HG02763 (cell line): ENCODE results near the gene ITPR2.

Experiments used
- ATAC-seq: cut with Tn5 transposase; IDR thresholded peaks from one replicate; pipeline ENCODE4 v1.9.1; 2021; ENCODE audit warnings: mild to moderate bottlenecking, moderate library complexity; ENCODE audit not compliant: unreplicated experiment

The ITPR2 gene

DNA sequence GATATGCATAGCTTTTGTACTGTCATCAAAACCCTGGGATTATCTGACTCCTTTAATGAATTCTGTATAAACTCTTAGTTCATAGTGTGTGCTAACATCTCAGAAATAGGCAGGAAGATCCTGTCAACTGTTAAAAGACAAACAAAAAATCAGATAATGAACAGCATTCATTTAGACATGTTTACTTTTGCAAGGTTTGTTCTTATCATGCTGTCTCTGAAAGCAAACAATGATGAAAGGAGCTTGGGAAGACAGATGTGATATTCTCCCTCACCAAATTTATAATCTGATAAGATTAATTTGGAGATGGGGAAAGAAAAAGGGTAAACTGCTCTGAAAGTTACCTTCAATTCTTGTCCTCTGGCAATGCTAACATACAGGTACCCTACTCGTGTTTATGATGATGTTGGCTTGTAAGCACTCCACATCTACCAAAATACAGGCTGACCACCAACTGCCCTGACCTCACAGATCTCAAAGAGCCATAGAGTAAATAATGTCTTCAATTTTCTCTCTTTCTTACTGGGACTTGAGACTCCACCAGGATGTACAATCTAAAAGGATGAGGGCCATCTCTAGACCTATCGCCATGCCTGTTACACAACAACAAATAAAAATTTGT lies 403.8 kb downstream of the ITPR2 start:
- ATAC-seq, result no peak

DNA sequence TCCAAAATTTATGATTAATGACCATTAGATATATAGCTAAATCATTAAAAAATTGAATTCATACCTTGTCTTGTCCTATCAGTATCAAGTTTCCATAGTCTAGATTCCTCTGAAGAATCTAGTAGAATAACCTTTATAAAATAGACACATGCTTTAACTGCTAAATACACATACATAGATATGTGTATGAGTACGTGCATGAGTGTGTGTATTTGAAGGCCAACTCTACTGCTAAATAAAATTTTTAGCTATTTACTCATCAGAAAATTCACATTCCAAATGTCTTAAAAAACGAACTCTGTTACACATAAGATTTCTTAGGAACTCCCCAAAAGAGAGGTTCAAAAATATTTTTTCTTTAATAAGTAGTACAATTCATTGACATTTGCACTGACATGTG lies 404.6 kb downstream of the ITPR2 start:
- no peak for ATAC-seq

DNA sequence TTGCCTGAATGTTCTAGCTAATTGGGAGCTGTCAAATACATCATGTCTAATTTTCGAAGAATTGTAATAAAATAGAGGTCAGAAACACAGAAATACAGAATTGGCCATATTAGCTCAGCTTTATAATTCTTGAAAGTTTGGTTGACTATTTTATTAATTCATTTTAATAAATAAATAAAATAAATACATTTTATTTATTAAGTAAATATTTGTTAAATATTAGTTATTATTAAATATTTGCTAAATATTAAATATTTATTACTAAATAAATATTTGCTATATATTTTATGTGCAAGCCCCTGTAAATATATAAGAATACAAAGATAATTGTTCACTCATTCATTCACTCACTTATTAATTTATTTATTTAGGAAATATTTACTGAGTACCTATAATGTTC lies 406.3 kb downstream of the ITPR2 start:
- ATAC-seq, result no peak

DNA sequence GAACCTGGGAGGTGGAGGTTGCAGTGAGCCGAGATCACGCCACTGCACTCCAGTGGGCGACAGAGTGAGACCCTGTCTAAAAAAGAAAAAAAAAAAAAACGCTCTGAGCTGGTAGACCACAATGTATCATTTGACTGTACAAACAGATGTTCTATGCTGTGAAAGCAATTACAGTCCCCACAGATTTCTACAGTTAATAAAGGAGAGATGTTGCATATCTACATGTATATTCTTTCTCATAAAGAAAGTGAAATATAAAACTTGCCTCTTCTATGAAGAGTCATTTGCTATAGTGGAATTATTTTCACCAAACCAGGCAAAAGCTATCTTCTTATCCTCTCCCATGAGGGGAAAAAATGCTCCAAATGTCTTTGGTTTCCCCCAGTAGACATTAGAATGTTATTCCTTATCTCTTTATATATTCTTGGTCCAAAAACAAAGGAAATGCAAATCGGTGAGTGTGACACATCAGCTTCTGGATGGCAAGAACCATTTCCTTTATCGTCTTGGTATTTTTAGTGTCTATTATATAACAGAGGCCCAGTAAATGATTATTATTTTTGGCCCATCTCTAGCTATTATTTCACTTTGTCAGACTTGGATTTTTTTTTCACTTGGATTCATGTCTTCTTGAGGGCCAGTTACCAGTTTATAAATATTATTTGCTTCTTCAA lies 407.3 kb downstream of the ITPR2 start:
- ATAC-seq, result peak; percentile 55

DNA sequence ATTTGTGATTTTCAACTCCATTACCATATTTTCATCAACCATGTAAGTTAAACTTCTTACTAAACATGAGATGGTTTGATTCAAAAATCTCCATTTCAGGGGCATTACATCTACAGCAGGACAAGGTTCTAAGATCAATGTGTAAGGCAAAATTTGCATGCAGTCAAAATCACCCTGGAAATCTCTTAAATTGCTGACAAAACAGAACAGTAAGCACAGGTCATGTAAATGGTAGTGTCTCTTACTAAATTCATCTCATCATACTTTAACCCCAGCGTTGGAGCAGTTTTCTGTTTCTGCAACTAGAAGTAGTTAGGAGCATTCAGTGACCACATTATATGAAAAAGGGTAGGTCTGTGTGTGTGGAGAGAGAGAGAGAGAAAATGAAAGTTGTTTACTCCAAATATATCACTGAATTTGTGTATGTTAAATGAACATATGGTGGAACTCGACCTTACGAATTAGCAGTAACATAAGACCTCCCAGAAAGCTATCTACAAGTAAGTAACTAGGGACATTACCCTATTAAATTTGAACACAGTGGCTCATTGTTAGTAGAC lies 410.1 kb downstream of the ITPR2 start:
- ATAC-seq, result peak; percentile 50

DNA sequence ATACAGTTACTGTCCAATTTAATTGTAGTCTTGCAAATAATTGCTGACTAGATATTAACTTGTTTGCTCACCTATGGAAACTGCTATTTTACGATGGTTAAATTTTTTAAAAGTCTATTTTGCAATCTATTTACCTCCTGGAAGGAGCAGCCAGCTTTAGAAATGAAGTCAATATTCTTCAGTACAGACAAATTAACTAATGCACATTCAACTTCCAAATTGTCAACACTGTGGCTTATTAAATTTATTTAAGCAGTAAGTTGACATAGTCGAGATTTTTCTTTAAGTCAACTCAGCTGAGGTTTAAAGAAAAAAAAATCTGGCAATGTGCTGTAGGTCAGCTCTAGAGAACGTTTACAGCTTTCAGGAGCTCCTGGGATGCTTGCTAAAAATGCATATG lies 416.4 kb downstream of the ITPR2 start:
- no peak for ATAC-seq

DNA sequence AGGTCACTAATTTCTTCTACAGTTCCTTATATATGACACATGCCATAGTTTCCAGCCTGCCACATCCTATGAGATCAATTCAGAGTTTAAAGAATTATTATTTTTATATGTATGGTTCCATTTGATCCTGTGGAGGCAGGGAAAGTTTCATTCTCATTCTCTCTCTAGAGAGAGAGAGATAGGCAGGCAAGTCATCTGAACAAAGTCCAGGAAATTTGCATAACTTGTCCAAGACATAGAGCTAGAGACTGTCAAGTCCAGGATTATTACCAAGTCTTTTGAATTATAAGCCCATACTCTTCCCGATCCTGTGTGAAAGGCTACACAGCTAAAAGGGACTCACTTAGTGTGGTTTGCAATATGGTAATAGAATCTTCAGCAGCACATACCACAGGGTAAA lies 422.3 kb downstream of the ITPR2 start:
- no peak for ATAC-seq

DNA sequence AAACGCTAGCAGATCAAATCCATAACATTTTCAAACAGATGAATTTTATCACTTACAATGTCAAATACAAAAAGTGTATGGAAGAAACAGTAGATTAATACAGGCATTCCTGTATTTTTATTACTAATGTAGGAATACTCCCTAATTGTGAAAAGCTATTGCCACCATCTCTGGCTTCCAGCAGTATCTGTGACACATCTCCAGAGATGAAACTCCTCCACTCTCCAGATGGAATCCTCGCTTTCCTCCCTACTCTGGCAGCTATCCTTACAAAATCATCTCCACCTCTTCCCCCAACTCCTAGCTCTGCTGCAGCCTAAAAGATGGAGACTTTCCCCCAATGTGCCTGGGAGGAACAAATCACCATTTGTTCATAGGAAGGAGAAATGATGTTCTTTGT lies 426.2 kb downstream of the ITPR2 start:
- ATAC-seq, result no peak

DNA sequence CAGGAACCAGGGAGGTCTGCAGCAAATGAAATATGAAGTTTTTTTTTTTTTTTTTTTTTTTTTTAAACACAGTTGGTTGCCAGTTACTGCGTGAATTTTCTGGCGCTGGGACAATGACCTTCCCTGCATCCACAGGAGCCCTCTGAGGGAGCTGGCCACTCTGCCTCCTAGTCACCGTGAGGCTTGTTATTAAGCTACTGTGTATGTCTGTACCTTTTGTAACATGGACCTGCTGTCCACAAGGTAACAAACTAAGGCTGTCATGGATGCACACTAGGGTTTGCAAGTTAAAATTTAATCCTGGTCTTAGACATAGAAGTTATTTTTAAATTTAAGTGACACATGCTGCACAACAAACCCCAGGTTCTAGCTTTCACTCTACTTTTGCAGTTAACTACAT lies 426.6 kb downstream of the ITPR2 start:
- no peak for ATAC-seq

DNA sequence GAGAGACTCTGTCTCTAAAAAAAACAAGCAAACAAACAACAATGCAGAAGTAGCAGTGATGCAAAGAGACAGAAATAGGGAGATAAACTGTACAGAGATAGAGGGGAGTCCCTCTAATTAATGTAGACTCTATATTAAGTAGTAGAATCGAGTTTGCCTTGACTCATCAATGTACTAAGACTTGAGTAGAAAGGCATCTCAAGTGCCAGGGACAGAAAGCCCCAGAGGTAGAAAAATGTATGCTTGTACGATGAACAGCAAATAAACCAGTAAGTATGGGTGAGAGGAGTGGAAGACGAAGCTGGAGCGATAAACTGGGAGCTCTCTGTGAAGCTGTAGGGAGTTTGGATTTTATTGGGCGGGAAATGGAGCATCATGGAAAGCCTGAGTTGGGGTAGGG lies 429.4 kb downstream of the ITPR2 start:
- no peak for ATAC-seq

DNA sequence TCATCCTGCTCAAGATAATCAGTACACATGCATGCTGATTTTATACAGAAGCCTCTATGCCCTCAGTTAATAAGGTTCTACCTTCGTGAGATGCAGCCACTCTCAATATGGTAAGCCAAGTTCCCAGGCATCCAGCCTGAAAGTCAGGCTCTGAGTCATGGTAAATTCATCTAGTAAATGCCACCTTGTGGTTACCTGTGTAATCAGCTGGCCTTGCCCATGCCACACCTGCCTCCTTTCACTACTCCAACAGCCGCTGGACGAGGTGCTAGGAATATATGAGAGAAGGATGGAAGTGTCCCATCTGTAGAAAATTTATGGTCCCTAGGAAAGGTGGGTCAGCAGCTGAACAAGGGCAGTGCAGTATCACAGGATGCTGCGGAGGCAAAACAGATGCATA lies 430.3 kb downstream of the ITPR2 start:
- no peak for ATAC-seq

DNA sequence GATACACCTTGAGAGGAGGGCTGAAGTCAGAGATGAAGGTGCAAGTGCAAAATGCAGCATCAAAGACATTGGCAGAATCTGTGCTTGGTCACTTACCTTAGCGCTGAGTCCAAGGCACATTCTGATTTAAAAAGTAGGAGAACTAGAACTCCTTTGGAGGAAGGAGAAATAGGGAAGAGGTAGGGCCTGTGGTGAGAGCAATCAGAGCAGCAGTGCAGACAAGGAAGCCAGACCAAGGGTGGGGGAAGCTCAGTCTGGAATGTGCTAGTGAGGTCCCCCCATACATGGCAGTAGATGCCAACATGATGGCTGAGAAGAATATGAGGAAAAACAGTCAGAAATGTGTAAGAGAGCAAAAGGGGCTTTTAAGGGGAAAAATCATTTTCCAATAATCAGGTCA lies 431.1 kb downstream of the ITPR2 start:
- no peak for ATAC-seq

DNA sequence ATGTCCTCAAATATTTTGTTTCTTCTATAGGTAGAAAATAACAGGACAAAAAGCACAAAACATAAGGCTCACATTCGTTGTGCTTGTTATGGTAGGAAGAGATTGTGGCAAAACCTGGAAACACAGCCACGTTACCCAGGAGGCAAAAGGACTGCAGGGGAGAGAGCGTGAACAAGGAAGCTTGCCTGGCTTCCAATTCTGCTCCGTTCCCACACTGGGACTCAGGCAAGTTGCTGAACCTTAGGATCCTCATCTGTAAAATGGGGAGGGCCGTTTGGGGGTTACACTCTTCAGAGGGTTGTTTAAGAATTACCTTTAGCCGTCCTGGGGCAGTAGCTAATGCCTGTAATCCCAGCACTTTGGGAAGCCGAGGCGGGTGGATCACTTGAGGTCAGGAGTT lies 432.4 kb downstream of the ITPR2 start:
- ATAC-seq, result no peak

DNA sequence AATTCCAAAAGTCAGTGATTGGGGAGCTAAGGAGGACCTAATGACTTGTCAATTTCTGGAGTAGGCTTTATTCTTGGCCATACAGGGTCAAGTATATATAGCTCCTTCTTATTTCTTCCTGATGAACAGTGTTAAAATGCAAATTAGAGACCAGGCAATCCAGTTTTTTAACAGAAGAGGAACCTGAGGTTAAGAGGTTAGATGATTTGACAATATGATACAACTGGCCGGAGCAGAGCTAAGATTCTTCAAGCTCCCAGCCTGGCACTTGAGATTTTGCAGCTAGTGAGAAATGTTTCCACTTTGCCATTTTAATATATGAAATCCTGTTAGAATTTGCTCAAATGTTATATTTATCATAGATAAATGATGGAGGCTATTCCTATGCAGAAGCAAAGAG lies 433.6 kb downstream of the ITPR2 start:
- no peak for ATAC-seq

DNA sequence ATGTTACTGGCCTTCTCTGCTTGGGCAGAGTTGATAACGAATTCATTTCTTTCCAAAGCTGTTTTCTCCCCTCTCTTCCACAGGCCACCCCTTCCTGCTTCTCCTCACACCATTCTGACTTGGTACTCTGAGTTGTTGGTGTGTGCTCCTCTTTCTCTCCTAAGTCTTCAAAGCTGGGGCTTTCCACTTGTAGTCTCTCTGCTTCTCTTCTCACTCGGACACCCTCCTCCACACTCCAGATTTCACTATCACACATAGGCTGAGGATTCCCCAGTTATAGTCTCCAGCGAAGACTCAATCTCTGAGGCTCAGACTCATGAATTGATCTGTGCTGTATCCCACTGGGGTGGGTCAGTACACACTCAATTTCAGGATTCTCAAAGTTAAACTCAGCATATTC lies 436.6 kb downstream of the ITPR2 start:
- ATAC-seq, result peak; percentile 47

DNA sequence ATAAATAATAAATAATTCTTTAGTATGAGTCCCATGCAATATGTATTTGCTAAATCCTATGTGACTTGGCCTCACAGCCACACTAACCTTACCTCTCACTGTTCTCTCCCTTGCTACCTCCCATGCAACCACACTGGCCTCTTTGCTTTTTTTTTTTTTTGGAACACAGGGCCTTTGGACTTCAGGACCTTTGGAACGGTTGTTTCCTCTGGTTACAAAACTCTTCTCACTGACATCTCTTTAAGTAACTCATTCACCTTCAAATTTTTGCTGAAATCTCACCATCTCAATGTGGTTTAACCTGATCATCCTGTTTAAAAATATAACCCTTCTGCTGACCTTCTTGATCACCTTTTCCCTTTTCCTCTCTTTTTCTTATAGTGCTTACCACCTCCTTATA lies 443.7 kb downstream of the ITPR2 start:
- ATAC-seq, result no peak

DNA sequence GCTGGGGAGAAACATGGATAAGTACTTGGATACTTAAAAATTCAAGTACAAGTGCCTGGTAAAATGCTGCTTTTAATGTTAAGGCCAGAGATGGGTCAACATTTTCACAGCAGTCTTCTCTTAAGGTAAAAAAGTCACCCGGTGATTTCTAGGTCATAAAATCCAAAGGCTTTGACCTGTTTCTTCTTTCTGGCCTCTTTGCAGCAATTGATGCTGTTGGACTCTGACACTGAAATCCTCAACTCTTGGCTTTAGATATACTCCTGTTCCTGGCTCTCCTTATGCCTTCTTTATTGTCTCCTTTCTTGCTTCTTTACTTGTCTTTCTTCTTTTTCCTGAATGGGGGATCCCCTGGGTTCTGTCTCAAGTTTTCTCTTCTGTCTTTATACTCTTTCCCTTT lies 448.5 kb downstream of the ITPR2 start:
- ATAC-seq, result no peak

DNA sequence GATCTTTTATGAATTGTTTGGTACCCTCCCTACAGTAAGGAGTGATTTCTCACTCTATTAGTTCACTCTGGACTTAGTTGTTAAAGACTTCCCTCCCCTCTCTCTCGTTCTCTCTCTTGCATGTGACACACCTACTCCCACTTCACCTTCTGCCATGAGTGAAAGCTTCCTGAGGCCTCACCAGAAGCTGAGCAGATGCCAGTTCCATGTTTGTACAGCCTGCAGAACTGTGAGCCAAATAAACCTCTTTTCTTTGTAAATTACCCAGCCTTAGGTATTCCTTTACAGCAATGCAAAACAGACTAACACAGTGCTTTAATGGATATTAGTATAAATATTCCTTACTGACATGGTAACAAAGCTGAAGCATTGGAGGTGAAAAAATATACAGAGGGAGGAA lies 450.0 kb downstream of the ITPR2 start:
- ATAC-seq, result no peak

DNA sequence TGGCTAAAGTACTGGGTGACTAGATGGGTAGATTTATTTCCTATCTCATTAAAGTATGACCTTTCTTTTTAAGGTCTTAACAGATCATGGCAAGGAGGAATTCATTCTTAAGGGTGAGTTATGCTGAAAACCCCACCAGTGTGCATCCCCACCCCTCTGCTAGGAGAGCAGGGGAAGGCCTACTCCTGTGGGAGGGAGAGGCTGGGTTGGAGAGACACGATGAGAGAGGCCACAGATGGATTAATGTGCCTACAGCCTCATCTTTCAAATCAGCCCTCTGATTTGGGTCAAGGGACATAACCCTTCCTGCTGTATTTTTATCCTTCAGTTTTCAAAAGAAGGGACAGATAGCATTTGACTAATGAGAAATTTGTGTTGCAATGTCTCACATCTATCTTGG lies 452.1 kb downstream of the ITPR2 start:
- no peak for ATAC-seq

DNA sequence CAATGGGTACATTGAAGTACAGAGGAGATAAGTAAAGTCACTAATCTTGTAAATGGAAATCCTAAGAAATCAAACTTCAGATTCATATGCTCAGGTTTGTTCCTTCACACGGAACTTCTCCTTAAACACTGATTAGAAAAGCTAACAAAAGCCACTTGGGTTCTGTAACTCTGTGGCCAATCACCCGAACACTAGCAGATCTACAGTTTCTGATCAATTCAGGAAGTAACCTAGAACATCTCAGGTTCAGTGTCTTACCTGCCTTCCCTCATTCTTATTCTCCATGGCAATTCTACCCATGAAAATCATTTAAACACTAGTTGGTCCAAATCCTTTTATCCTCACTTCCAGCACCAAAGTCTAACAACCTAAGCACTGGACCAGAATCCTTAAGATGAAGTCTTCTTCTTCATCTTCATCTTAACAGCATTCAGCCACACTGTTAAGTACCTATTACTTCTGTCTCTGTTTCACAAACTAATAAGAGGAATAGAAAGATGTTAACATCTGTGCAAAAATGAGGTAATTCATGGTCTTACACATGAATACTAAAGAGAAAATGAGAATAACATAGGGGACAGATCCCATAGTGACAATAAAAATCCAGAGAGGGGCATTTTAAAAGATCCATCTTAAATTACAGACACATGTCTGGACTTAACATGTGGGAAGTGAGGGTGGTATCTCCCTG lies 453.1 kb downstream of the ITPR2 start:
- no peak for ATAC-seq

DNA sequence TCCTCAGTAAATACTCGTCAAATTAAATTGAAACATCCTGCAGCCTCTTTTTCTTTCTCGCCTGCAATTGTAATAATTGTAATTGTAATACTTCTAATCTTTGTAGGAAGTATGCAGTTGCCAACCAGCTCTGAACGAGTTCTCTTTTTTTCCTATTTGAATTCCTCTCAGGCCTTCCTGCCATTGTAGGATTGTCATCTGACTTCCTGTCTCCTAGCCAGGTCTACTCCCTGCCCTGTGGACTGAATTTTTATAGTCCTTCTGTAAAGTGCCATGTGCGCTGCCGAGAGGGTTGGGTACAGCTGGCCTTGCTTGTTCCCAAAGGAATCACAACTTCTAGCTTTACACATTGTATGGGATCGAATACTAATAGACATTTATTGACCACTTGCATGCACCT lies 454.3 kb downstream of the ITPR2 start:
- no peak for ATAC-seq
